Cerebellar cortex (tissue), 1 donor: ENCODE measurements around the gene ABHD4.
"Not testable (repeated sequence)": the region's sequence is repeated elsewhere in the genome, so short reads cannot be mapped to it uniquely, and the experiment has no call there.

Source experiments
- DNase-seq: peaks from one replicate; pipeline ENCODE4 v3.0.0-alpha.2; 2015; ENCODE audit warnings: low spot score

Gene ABHD4

DNA sequence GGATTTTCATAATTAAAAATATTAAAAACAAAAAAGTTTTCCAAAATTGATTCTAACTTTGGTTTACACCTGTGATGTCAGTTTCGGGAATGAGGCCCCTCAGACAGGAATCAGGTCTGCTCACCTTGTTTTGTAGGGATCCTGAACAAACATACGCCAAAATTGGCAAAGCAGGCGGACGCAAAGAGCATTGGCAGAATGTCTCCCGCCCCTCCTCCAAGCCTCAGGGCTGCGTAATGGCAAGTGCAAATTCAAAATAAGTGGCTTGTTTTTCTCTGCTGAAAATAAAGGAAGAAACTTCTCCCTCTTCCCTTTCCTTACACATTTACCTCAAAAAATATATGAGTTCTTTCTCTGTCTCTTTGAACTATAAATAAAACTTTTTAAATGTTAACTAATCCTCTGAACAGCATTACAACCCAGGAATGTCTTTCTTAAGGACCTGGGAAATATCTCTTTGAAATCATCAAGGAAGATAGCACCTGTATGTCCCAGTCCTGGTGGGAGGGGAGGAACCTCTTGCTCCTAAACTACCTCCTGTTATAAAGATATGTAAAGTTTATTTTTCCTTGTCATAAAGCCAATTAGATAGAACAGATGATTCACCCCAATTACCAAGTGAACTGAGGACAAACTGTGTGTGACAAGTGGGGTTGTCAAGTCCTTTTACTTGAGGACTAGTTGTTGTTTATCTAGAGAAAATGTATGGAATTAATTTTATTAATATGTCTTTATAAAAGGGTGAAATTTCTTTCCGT lies 29.6 kb downstream of the ABHD4 start:
- DNase-seq: no peak

- DNase-seq: no peak
Measured at GRCh38 chr14:22629361-22629760, 31.3 kb downstream of the ABHD4 start.

GRCh38 chr14:22630066-22630465 lies 32.0 kb downstream of the ABHD4 start:
- no peak for DNase-seq

- DNase-seq: no peak
Measured at GRCh38 chr14:22630486-22630885, 32.4 kb downstream of the ABHD4 start.

DNA sequence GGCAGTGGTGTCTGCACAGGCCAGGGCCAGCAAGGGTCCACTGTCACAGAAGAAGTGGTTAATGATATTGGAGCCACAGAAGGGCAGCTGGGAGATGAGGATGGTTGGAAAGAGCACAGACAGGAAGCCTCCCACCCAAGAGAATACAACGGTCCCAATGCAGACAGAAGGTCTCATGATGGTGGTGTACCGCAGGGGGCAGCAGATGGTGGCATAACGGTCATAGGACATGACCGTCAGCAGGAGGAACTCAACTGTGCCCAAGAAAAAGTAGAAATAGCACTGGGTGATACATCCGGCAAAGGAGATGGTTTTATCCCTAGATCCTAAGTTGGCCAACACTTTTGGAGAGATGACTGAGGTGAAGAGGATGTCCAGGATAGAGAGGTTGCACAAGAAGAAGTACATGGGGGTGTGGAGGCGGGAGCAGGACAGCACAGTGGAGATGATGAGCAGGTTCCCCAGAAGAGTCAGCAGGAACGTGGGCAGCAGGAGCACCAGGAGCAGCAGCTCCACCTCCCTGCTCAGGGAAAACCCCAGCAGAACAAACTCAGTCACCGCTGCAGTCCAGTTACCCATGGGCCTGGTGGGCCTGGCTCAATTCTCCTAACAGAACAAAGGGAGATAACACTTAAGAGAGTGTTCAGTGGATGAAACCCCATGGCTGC lies 36.3 kb downstream of the ABHD4 start:
- DNase-seq: no peak

- DNase-seq: not testable (repeated sequence)
Measured at GRCh38 chr14:22635980-22636379, 37.9 kb downstream of the ABHD4 start.

GRCh38 chr14:22640192-22640591 lies 42.1 kb downstream of the ABHD4 start:
- no peak for DNase-seq

DNA sequence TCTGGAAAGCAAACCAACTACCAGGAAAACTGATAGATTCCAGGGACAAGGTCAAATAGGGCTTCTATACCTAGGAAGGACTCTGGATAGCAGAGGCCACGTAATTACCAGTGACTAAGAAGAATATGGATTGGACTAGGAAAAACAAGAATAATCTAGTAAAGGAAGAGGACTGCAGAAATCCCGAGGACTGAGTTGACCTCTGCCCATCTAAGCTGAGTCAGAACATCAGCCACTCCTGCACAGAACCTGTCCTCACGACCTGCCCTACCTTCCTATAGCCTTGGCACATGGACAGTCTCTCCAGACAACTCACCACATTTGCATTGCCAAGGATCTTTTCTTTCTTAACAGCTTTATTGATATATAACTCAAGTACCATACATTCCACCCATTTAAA lies 43.7 kb downstream of the ABHD4 start:
- DNase-seq: no peak

- no peak for DNase-seq
Measured at GRCh38 chr14:22644305-22644635, 46.2 kb downstream of the ABHD4 start, which contains the start of gene OR6J1. OR6J1 (minus strand) TSS chr14:22644352; CDS start chr14:22634811, 9,541 bp downstream.

GRCh38 chr14:22646570-22647254 lies 48.6 kb downstream of the ABHD4 start:
- DNase-seq: no peak

DNA sequence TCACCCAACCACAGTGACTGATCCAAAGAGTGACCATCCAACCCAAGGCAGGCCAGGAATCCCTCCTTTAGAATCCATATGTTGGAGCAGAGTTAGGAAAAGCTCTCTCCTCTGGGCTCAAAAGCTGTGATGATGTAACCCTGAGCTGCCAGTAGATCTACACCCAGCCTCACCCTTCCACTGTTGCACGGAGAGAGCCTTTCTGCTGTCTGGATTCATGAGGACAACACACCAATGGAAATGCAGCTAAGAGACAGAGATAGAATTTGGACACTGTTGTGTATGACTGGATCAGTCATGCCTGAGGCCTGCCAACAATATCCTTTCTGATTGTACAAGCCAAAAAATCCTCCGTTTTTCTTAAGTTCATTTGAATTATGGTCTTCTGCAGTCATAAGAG lies 50.4 kb downstream of the ABHD4 start:
- DNase-seq: no peak

DNA sequence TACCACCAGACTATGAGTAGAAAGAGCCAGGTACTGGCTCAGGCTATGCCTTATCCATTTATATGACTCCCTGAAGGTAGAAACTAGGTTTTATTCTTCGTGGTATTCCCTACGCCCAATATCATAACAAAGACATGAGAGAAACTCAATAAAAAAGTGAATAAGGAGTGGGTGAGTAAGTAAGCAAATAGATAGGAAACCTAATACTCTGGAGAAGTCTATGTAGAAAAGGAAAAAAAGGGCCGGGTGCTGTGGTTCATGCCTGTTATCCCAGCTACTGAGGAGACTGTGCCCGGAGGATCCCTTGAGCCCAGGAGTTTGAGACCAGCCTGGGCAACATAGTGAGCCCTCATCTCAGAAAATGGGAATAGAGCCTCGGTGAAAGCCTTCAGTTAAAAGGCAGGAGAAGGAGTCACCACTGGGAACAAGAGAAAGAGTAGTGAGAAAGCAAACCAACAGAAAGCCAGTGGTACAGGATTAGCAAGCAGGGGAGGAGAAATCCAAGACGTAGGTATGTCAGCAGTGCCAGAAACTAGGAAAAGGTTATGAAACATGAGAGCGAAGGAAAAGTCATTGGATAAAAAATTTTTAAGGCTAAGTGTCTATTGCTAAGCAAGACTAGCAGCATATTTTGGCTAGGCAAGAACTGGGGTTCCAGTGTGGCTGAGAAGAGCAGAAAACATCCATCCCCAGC lies 52.1 kb downstream of the ABHD4 start:
- DNase-seq: no peak

GRCh38 chr14:22650960-22651521 lies 52.9 kb downstream of the ABHD4 start:
- peak; percentile 90 for DNase-seq

- no peak for DNase-seq
Measured at GRCh38 chr14:22651586-22651985, 53.5 kb downstream of the ABHD4 start.

- DNase-seq: peak; percentile 70
Measured at GRCh38 chr14:22653012-22653621, 55.0 kb downstream of the ABHD4 start.

- DNase-seq: no peak
Measured at GRCh38 chr14:22656226-22656625, 58.1 kb downstream of the ABHD4 start.

DNA sequence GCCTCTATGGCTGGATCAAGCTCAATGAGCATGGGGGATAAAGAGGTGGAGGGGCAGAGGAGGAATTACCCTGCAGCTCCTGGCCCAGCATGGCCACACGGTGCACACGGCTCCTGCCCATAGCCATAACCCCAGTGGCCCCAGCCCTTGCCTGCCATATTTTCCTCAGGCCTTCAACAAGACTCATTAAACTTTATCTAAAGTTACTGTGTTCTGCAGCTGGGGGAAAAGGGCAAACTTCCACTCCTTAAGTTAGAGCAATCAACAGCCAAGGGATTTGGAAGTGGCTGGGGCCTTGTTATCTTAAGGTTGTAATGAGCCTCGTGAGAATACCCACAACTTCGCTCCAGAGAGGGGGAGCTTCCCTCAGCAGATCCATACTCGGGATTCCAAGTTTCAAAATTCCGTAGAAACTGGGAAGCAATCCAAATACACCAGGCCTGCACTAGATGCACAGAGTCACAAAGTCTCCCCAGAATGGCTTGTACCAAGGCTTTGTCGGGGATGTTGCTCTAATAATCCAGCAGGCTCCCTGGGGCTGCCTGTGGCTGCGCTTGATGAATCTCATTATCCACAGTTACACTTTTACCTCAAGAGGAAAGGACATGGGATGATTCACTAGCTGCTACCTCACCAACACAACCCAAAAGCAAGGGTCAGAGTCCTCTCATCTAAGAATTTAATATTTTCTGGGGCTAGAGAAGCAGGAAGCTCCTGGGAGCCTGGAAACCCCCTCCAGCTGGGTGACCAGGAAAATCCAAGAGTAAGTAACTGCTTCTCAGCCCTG lies 59.0 kb downstream of the ABHD4 start:
- DNase-seq: peak; percentile 36

- DNase-seq: peak; percentile 38
Measured at GRCh38 chr14:22657861-22658260, 59.8 kb downstream of the ABHD4 start.

DNA sequence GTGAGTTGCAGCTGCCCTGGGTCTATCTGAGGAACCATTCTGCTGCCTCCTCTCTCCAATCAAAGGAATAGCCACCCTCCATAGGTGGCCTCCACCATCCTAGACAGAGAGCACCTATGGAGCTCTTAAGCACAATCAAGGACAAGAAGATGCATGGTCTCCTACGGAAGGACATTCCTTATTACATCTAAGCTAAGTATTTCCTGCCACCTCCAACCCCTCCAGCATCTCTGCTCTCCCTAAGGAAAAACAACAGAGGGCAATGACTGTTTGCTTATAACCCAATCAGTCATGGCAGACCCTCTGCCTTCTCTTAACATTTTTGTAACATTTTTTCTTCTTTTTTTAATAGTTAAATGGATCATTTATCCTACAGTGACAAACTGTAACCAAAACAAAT lies 60.8 kb downstream of the ABHD4 start:
- DNase-seq: no peak

GRCh38 chr14:22660654-22661053 lies 62.6 kb downstream of the ABHD4 start:
- DNase-seq: no peak
